Suprapubic skin (tissue), 3 donors: ENCODE data around the gene ZNF77.

ENCODE experiments used
- CTCF ChIP-seq, 2 donors: fragments of 200-600 bp in 1 of 2; fragments of 450-650 bp in 1 of 2; sonication (generic) in 1 of 2; IDR thresholded peaks; one replicate each; pipeline ENCODE4 v1.5.1; 2016 to 2019; ENCODE audit warnings: antibody characterized with exemption in 2 of 2, mild to moderate bottlenecking in 1 of 2, moderate library complexity in 1 of 2
- POLR2A ChIP-seq, 2 donors: fragments of 450-650 bp; IDR thresholded peaks; one replicate each; pipeline ENCODE4 v1.6.1; 2017; ENCODE audit warnings: antibody characterized with exemption in 2 of 2, mild to moderate bottlenecking in 2 of 2, moderate library complexity in 2 of 2

GRCh38 chr19:2949939-2950285 is 5.1 kb upstream of the ZNF77 start:
- TF ChIP-seq CTCF (IDR thresholded peaks at IDR 0.05) (no peak), POLR2A (IDR thresholded peaks at IDR 0.05) (no peak)
